VCaP (cell line): ENCODE data around the gene VRK2.

Source experiments
- H3K27ac ChIP-seq: fragments of 450-650 bp; 2 replicates; pipeline ENCODE4 v1.5.1; 2017
- CTCF ChIP-seq: fragments of 450-650 bp; conservative IDR thresholded peaks from 2 replicates; pipeline ENCODE4 v1.5.1; 2017; ENCODE audit warnings: mild to moderate bottlenecking, moderate library complexity

Gene VRK2

GRCh38 chr2:58097025-58097424, 50.4 kb downstream of the VRK2 start:
- no peak for TF ChIP-seq CTCF
- H3K27ac ChIP-seq = no peak overlapping the region

GRCh38 chr2:58098254-58099095, 51.9 kb downstream of the VRK2 start:
- no peak overlapping the region for H3K27ac ChIP-seq
- no peak for TF ChIP-seq CTCF

- no peak for TF ChIP-seq CTCF
- H3K27ac ChIP-seq = no peak overlapping the region
Measured at GRCh38 chr2:58099096-58099769, 52.6 kb downstream of the VRK2 start.

- H3K27ac ChIP-seq = no peak overlapping the region
- no peak for TF ChIP-seq CTCF
Measured at GRCh38 chr2:58101500-58101899, 54.9 kb downstream of the VRK2 start.

- no peak for TF ChIP-seq CTCF
- H3K27ac ChIP-seq = no peak overlapping the region
Measured at GRCh38 chr2:58106896-58107295, 60.3 kb downstream of the VRK2 start.

DNA sequence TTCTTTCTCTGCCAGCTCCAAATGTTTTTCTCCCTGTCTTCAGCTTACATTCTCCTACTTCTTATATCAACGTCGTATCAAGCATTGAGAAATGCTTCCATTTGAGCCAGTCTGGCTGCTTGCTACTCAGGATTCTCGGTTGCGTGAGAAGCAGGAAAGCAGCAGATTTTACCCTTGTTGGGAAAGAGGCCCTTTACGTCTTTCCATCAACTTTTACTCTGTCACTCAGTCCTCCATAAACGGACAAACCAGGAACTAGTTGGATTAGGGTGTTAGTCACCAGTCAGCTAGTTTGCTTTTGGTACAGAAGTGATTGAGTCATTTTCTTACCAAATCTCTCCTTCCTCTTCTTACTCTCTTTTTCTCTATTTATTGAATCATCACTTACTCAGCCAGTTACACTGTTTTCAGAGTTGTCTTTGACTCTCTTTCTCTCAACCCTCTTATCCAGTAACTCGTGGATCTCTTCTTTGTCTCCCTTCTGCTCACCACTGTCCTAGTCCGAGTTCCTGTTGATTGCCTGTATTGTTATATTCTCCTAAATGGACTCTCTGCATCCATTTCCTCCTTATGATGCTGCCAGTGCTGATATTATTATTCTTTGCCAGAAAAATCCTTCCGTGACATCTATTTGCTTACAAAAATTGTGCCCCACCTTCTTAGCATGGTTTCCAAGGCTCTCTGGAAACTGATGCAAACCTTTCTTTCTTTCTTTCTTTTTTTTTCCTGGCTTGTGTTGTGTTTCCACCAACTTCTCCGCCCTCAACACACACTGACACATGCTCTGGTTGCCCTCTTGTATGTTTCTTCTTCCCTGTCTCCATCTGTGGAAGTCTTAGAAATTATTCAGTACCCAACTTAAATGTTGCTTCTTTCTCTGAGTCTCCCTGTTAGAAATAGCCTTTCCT, 61.5 kb downstream of the VRK2 start:
- no peak overlapping the region for H3K27ac ChIP-seq
- TF ChIP-seq CTCF = no peak

- no peak overlapping the region for H3K27ac ChIP-seq
- no peak for TF ChIP-seq CTCF
Measured at GRCh38 chr2:58109481-58109880, 62.9 kb downstream of the VRK2 start.
